Lung (tissue), 12 donors: ENCODE measurements around the gene HNRNPDL. TPM values are rescaled to one million over a fixed set of nuclear protein-coding genes. Genes with fewer than 3 reads are reported as not detected.

Source experiments
- ATAC-seq: fragments of 200-7000 bp; cut with Tn5 transposase; one replicate; pipeline ENCODE4 v1.9.1; 2020; ENCODE audit warnings: moderate number of reproducible peaks; ENCODE audit not compliant: insufficient read depth, low FRiP score
- DNase-seq, 3 donors: peaks; one replicate each; pipeline ENCODE4 v3.0.0-alpha.2; 2013 to 2017
- H3K27ac ChIP-seq, 2 donors: one replicate each; pipeline ENCODE4 v1.5.1; 2013; ENCODE audit warnings: mild to moderate bottlenecking in 2 of 2, moderate library complexity in 2 of 2, control low read depth in 1 of 2, inconsistent platforms in 1 of 2, low read depth in 1 of 2, low read length in 1 of 2
- H3K27me3 ChIP-seq, 3 donors: one replicate each; pipeline ENCODE4 v1.5.1; 2013; ENCODE audit warnings: low read length in 2 of 3; ENCODE audit not compliant: control insufficient read depth in 3 of 3, insufficient read depth in 3 of 3
- H3K36me3 ChIP-seq, 4 donors: one replicate each; pipeline ENCODE4 v1.5.1; 2013; ENCODE audit warnings: low read length in 4 of 4, mild to moderate bottlenecking in 1 of 4, moderate library complexity in 1 of 4; ENCODE audit not compliant: control insufficient read depth in 4 of 4, insufficient read depth in 4 of 4
- H3K4me1 ChIP-seq, 5 donors: one replicate each; pipeline ENCODE4 v1.5.1; 2013; ENCODE audit warnings: low read length in 5 of 5, mild to moderate bottlenecking in 2 of 5, moderate library complexity in 1 of 5; ENCODE audit not compliant: control insufficient read depth in 5 of 5, insufficient read depth in 5 of 5
- H3K4me3 ChIP-seq: one replicate; pipeline ENCODE4 v1.5.1; 2013; ENCODE audit warnings: mild to moderate bottlenecking, control low read depth, moderate library complexity
- H3K9ac ChIP-seq, 2 donors: one replicate each; pipeline ENCODE4 v1.5.1; 2013; ENCODE audit warnings: low read length in 2 of 2, control low read depth in 1 of 2; ENCODE audit not compliant: insufficient read depth in 1 of 2
- H3K9me3 ChIP-seq, 4 donors: one replicate each; pipeline ENCODE4 v1.5.1; 2013; ENCODE audit warnings: low read length in 3 of 4, mild to moderate bottlenecking in 1 of 4, moderate library complexity in 1 of 4; ENCODE audit not compliant: control insufficient read depth in 4 of 4, insufficient read depth in 3 of 4
- WGBS, 2 donors: extraction: QIAGEN DNeasy Blood & Tissue Kit; methylation state at CpG; one replicate each; pipeline ENCODE4 v1.1.7; 2013; 5-methylcytosine and 5-hydroxymethylcytosine counted together
- polyA plus RNA-seq, 2 donors: library from polyadenylated mRNA; stranded (reverse); fragments of 200-250 nt; gene quantifications; one replicate each; pipeline ENCODE4 v1.2.1, GENCODE V29; 2013
- total RNA-seq, 2 donors: library from RNA; depleted of rRNA in 1 of 2; stranded (reverse); fragments of >200 nt in 1 of 2; gene quantifications; one replicate each; pipeline ENCODE4 v1.2.1, GENCODE V29; 2014 to 2021
- TF ChIP-seq, protein P1 (sequence below): IDR thresholded peaks from 2 replicates; pipeline ENCODE4 v1.5.1; 2012; ENCODE audit warnings: mild to moderate bottlenecking; ENCODE audit errors: control extremely low read depth, extremely low read depth
- donor health status: control.
- donor health status: control.
- donor health status: Bipolar disorder and iron deficiency.
- donor health status: healthy.
- donor health status: DM: yes; HTN: yes; CAD: no.

Gene HNRNPDL
- total and polyA plus RNA-seq, 4 donors = 228 to 269 (median 261) TPM

DNA sequence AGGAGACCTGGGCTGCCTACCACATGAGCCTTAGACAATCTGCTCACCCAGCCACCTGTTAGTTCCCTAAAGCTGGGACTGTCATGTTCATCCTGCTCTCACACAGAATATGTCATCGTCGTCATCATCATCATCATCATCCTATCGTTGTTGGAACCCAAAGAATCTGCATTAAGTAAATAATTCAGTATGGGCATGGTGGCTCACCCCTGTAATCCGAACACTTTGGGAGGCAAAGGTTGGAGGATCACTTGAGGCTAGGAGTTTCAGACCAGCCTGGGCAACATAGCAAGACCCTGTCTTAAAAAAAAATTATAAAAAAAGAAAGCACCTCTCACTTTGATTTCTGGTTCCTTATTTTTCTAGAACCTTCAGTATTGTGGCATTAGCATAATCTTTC lies 6.5 kb upstream of the HNRNPDL start:
- Histone ChIP-seq H3K9me3 (no peaks in the 10 kb centered on the region), H3K9ac (no peak overlapping the region), H3K4me3 (no peak overlapping the region), H3K4me1 (peaks cover 0 to 4% (median 0%) of the 10 kb centered on the region in 5 donors), H3K27me3 (no peaks in the 10 kb centered on the region), H3K36me3 (peaks cover 0 to 6% (median 1%) of the 10 kb centered on the region in 4 donors), H3K27ac (no peak overlapping the region)
- 95% methylated on average over 4 of the region's 4 CpGs for WGBS, 2 donors
- ATAC-seq = no peak
- TF ChIP-seq, protein P1, sequence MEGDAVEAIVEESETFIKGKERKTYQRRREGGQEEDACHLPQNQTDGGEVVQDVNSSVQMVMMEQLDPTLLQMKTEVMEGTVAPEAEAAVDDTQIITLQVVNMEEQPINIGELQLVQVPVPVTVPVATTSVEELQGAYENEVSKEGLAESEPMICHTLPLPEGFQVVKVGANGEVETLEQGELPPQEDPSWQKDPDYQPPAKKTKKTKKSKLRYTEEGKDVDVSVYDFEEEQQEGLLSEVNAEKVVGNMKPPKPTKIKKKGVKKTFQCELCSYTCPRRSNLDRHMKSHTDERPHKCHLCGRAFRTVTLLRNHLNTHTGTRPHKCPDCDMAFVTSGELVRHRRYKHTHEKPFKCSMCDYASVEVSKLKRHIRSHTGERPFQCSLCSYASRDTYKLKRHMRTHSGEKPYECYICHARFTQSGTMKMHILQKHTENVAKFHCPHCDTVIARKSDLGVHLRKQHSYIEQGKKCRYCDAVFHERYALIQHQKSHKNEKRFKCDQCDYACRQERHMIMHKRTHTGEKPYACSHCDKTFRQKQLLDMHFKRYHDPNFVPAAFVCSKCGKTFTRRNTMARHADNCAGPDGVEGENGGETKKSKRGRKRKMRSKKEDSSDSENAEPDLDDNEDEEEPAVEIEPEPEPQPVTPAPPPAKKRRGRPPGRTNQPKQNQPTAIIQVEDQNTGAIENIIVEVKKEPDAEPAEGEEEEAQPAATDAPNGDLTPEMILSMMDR = no peak
- no peak for DNase-seq

DNA sequence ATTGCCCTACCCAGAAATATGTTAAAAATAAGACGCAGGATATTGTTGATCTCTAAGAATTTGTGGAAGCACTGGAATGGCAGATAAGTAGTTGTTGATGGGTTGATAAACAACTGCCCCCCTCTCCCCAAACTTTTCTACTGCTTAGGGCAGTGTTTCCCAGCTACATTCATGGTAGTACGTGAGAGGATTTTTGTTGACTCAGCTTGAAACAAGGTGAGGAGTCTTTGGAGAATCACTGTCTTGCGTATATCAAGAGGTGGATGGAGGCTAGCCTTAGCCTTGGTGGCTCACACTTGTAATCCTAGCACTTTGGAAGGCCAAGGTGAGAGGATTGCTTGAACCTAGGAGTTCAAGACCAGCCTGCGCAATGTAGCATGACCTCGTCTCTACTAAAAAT lies 5.9 kb upstream of the HNRNPDL start:
- Histone ChIP-seq H3K4me1 (peaks cover 0 to 10% (median 0%) of the 10 kb centered on the region in 5 donors), H3K36me3 (peaks cover 0 to 6% (median 1%) of the 10 kb centered on the region in 4 donors), H3K9ac (no peak overlapping the region), H3K27me3 (no peaks in the 10 kb centered on the region), H3K27ac (no peak overlapping the region), H3K9me3 (no peaks in the 10 kb centered on the region), H3K4me3 (no peak overlapping the region)
- DNase-seq (no peak), ATAC-seq (no peak)
- TF ChIP-seq, protein P1 = no peak
- WGBS, 2 donors = 88 to 89% methylated on average over 5 of the region's 5 CpGs

DNA sequence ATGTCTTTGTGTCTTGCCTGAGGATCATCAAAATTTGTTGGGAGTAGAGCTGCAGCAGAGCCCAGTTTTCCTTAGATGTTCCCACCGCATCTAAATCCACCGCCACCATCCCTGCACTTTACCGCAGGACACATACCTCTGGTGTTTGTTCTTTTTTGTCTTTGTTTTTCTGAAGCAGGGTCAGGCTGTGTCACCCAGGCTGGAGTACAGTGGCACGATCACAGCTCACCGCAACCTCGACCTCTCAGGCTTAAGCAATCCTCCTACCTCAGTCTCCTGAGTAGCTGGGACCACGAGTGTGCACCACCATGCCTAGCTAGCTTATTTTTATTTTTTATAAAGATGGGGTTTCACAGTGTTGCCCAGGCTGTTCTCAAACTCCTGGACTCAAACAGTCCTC lies 4.7 kb upstream of the HNRNPDL start:
- no peak for DNase-seq
- TF ChIP-seq, protein P1 = no peak
- WGBS, 2 donors = 92 to 96% methylated on average over 7 of the region's 7 CpGs

DNA sequence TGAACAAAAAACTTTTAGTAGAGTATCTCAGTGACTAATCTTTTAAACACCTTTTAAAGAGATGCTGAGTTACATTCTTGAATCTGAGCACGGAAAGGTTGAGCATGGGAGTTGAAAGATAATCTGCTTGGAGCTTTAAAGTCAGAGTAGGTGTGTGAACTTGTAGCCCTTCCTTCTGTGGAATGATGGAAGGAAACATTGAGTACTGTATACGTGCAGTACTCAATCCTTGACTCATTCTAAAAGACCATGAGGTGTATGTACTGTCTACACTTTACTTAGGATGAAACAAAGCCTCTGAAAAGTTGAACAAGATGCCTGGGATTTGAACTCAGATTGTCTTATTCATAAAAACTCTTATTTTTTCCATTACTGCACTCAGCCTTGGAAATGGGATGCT lies 3.5 kb upstream of the HNRNPDL start:
- no peaks in the 10 kb centered on the region for H3K27me3 ChIP-seq
- no peak overlapping the region for H3K27ac ChIP-seq
- peaks cover 0 to 12% (median 0%) of the 10 kb centered on the region in 5 donors for H3K4me1 ChIP-seq
- TF ChIP-seq, protein P1 = no peak
- no peak for ATAC-seq
- H3K36me3 ChIP-seq = peaks cover 0 to 6% (median 1%) of the 10 kb centered on the region in 4 donors
- 71 to 82% methylated on average over 2 of the region's 2 CpGs for WGBS, 2 donors
- no peaks in the 10 kb centered on the region for H3K9me3 ChIP-seq
- no peak for DNase-seq
- H3K4me3 ChIP-seq = no peak overlapping the region
- no peak overlapping the region for H3K9ac ChIP-seq

More for the DNA sequence above, 4.7 kb upstream of the HNRNPDL start:
- Histone ChIP-seq H3K36me3 (peaks cover 0 to 6% (median 1%) of the 10 kb centered on the region in 4 donors), H3K27ac (no peak overlapping the region), H3K9me3 (no peaks in the 10 kb centered on the region), H3K9ac (no peak overlapping the region), H3K4me3 (no peak overlapping the region), H3K4me1 (peaks cover 0 to 12% (median 0%) of the 10 kb centered on the region in 5 donors), H3K27me3 (no peaks in the 10 kb centered on the region)
- no peak for ATAC-seq
